Kidney epithelial cell (primary cell): Measurements from ENCODE around the gene HIKESHI. TPM values are rescaled to one million over a fixed set of nuclear protein-coding genes. Genes with fewer than 3 reads are reported as not detected.

Experiments used
- DNase-seq: peaks from one replicate; pipeline ENCODE4 v3.0.0-alpha.2; 2010; ENCODE audit warnings: low read depth
- H3K27me3 ChIP-seq: 2 replicates; pipeline ENCODE4 v1.6.0; 2011; ENCODE audit warnings: low read length; ENCODE audit not compliant: control insufficient read depth, insufficient read depth
- H3K36me3 ChIP-seq: 2 replicates; pipeline ENCODE4 v1.5.1; 2011; ENCODE audit warnings: low read length; ENCODE audit not compliant: control insufficient read depth, insufficient read depth
- H3K4me3 ChIP-seq: 2 replicates; pipeline ENCODE4 v1.5.1; 2011; ENCODE audit warnings: low read depth, mild to moderate bottlenecking, control low read depth, low read length
- total RNA-seq: library from RNA; depleted of rRNA; stranded (reverse); fragments of >200 nt; gene quantifications from 2 replicates; pipeline ENCODE4 v1.2.3, GENCODE V29; 2015
- TF ChIP-seq, protein P1 (sequence below): IDR thresholded peaks from 2 replicates; pipeline ENCODE4 v1.5.1; 2011; ENCODE audit warnings: mild to moderate bottlenecking, moderate library complexity, low read length, control low read depth, inconsistent platforms; ENCODE audit not compliant: insufficient read depth, poor library complexity, severe bottlenecking

HIKESHI gene, protein sequence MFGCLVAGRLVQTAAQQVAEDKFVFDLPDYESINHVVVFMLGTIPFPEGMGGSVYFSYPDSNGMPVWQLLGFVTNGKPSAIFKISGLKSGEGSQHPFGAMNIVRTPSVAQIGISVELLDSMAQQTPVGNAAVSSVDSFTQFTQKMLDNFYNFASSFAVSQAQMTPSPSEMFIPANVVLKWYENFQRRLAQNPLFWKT
- total RNA-seq = 34.6 and 39.0 TPM in 2 replicates

DNA sequence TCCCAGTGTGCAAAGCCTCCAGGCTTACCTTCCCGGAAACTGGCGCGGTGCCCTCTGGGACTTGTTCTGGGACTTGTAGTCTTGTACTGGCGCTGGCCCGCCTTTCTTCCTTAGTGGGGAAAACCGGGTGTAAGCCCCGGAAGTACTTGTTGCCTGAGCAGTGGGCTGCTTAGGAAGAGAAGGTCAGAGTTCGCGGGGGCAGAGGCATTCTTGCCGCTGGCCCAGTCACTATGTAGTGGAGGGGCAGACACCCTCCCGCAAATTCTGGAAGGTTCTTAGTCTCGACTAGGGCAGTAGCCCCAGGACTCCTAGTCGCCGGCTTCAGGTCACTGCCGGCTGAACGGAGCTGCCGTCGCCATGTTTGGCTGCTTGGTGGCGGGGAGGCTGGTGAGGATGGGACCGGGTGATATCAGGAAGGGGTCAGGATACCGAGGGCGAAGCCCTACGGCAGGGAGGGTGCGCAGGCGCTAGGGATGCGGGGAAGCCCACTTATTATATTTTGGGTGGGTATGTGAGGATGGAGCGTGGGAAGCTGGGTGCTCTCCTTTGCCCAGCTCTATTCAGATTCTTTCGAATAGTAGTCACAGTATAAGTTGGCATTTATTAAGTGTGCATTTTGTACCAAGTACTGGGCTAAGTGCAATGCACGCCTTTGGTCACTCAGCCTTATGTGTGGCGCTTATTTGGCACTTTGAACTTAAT lies at the start of gene HIKESHI:
Gene HIKESHI (plus strand): TSS at position 149 of the 702 bp plus-strand sequence. CDS start 209 bp downstream, at position 358.
- no peaks in the 10 kb centered on the region for H3K36me3 ChIP-seq
- peak; percentile 92 for DNase-seq
- peak within 1 kb of the TSS; percentile 72 for H3K4me3 ChIP-seq
- TF ChIP-seq, protein P1, sequence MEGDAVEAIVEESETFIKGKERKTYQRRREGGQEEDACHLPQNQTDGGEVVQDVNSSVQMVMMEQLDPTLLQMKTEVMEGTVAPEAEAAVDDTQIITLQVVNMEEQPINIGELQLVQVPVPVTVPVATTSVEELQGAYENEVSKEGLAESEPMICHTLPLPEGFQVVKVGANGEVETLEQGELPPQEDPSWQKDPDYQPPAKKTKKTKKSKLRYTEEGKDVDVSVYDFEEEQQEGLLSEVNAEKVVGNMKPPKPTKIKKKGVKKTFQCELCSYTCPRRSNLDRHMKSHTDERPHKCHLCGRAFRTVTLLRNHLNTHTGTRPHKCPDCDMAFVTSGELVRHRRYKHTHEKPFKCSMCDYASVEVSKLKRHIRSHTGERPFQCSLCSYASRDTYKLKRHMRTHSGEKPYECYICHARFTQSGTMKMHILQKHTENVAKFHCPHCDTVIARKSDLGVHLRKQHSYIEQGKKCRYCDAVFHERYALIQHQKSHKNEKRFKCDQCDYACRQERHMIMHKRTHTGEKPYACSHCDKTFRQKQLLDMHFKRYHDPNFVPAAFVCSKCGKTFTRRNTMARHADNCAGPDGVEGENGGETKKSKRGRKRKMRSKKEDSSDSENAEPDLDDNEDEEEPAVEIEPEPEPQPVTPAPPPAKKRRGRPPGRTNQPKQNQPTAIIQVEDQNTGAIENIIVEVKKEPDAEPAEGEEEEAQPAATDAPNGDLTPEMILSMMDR = no peak
- no peaks in the 10 kb centered on the region for H3K27me3 ChIP-seq

DNA sequence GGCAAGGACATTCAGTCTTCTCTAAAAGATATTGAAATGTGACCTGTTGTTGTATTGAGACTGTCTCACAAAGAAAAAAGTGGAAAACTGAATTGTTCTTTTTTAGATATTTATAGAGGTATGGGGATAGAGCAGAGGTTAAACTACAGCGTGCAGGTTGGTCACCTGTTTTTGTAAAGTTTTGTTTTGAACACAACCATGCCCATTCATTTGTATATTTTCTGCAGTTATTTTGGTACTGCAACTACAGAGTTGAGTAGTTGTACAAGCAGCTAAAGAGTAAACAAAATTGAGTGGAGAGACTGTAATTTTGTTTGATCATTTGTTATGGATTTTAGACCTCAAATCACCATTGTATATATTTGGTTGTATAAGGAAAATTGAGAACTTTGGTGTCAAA lies 46.1 kb upstream of the HIKESHI start:
- no peak for DNase-seq
- H3K36me3 ChIP-seq = no peaks in the 10 kb centered on the region
- no peak overlapping the region for H3K4me3 ChIP-seq
- no peaks in the 10 kb centered on the region for H3K27me3 ChIP-seq
- TF ChIP-seq, protein P1 = no peak

DNA sequence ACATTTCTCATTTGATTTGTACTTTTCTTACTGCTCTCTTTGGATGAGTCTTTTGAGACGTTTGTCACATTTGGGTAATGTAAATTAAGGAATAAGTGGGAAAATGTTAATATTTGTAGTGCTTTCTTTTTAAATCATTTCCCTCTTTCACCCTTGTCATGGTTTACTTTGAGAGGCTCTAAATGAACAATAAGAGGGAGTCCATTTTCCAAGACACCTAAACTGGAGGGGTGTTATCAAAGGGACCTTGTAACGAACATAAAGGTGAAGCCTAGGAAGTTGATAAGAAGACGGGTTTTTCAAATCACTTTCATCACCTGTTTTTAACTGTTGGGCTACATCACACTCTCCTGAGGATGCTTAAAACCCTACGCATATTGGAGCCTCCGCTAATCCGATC lies 45.4 kb upstream of the HIKESHI start:
- H3K36me3 ChIP-seq = no peaks in the 10 kb centered on the region
- DNase-seq = no peak
- TF ChIP-seq, protein P1 = no peak

DNA sequence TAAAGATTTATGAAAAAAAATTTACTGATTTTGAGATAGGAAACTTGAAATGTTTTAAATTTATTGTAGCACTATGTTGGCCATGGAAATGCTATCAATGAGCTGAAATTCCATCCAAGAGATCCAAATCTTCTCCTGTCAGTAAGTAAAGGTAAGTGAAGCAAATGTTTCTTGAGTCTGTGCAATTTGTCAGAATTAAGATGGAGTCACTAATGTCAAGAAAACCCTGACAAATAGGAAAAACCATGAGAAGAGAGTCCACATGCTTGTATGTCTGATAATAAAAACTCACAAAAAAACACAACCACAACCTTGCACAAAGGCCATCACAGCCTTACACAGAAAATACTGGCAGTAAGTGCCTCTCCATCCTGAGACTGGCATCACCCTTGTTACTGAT lies 44.6 kb upstream of the HIKESHI start:
- no peaks in the 10 kb centered on the region for H3K27me3 ChIP-seq
- TF ChIP-seq, protein P1 = no peak
- H3K36me3 ChIP-seq = no peaks in the 10 kb centered on the region
- DNase-seq = no peak
- H3K4me3 ChIP-seq = no peak overlapping the region

More for the DNA sequence above, 45.4 kb upstream of the HIKESHI start:
- Histone ChIP-seq H3K27me3 (no peaks in the 10 kb centered on the region), H3K4me3 (no peak overlapping the region)

DNA sequence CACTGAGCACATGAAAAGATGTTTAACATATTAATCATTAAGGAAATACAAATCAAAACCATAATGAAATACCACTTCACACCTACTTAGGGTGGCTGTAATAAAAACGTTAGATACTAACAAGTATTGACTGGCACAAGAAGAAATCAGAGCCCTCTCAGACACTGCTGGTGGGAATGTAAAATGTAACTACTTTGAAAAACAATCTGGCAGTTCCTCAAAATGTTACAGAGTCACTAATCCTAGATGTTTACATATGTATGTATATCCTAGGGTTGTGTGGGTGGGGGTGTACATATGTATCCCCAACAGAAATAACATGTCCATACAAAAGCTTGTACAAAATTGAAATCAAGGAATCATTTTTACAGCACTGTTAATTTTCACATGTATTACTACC lies 42.3 kb upstream of the HIKESHI start:
- H3K27me3 ChIP-seq = no peaks in the 10 kb centered on the region
- no peaks in the 10 kb centered on the region for H3K36me3 ChIP-seq
- TF ChIP-seq, protein P1 = no peak
- no peak for DNase-seq
- no peak overlapping the region for H3K4me3 ChIP-seq
